B cell (primary cell): Measurements from ENCODE around the gene SPAG5. TPM values are rescaled to one million over a fixed set of nuclear protein-coding genes. Genes with fewer than 3 reads are reported as not detected.

Experiments
- ATAC-seq: fragments of 200-7000 bp; cut with Tn5 transposase; one replicate; pipeline ENCODE4 v1.10.0; 2021; ENCODE audit warnings: low read depth, mild to moderate bottlenecking, moderate number of reproducible peaks, moderate library complexity
- CTCF ChIA-PET: fragments of 350-600 bp; sonication (Branson Sonifier 250); formaldehyde crosslinking; loops from one replicate; lab custom pipeline; 2021; ENCODE audit warnings: antibody characterized with exemption, inconsistent platforms; lab: Charles Lee
- POLR2A ChIA-PET: fragments of 350-600 bp; sonication (Branson Sonifier 250); formaldehyde crosslinking; loops from one replicate; lab custom pipeline; 2021; ENCODE audit warnings: antibody characterized with exemption; lab: Charles Lee
- DNase-seq: peaks from one replicate; pipeline ENCODE4 v3.0.0; 2013
- H2AFZ ChIP-seq: 2 replicates; pipeline ENCODE4 v1.6.1; 2012; ENCODE audit warnings: mild to moderate bottlenecking, low read depth, low read length; ENCODE audit not compliant: insufficient read depth, poor library complexity, severe bottlenecking
- H3K27ac ChIP-seq, 2 donors: 1 replicate in 1 of 2; 2 replicates in 1 of 2; pipeline ENCODE4 v1.5.1; 2012 to 2013; ENCODE audit warnings: low read length in 2 of 2, mild to moderate bottlenecking in 2 of 2, moderate library complexity in 1 of 2
- H3K27me3 ChIP-seq, 4 experiments: fragments of 200-600 bp in 1 of 4; sonication (generic) in 1 of 4; replicated peaks in 1 of 4; 1 replicate in 2 of 4; 2 replicates in 2 of 4; pipeline versions ENCODE4 v1.6.1 to v1.7.0; 2013 to 2016; ENCODE audit warnings: low read length in 3 of 4, mild to moderate bottlenecking in 2 of 4, mixed read lengths in 1 of 4, moderate library complexity in 1 of 4; ENCODE audit not compliant: insufficient read depth in 4 of 4, control insufficient read depth in 3 of 4; ENCODE audit errors: control extremely low read depth in 1 of 4
- H3K36me3 ChIP-seq, 2 experiments: replicated peaks in 1 of 2; 1 replicate in 1 of 2; 2 replicates in 1 of 2; pipeline versions ENCODE4 v1.6.1 to v1.7.1; 2013; ENCODE audit warnings: low read length in 1 of 2; ENCODE audit not compliant: insufficient read depth in 2 of 2, control insufficient read depth in 1 of 2; ENCODE audit errors: control extremely low read depth in 1 of 2, extremely low read depth in 1 of 2
- H3K4me1 ChIP-seq, 2 donors: fragments of 200-600 bp in 1 of 2; sonication (generic) in 1 of 2; 1 replicate in 1 of 2; 2 replicates in 1 of 2; pipeline versions ENCODE4 v1.5.1 to v1.6.1; 2013 to 2017; ENCODE audit warnings: low read length in 2 of 2; ENCODE audit not compliant: control insufficient read depth in 2 of 2, insufficient read depth in 2 of 2
- H3K4me2 ChIP-seq: replicated peaks from 2 replicates; pipeline ENCODE3; 2012; ENCODE audit warnings: mild to moderate bottlenecking, low read depth, low read length; ENCODE audit not compliant: poor library complexity, severe bottlenecking
- H3K4me3 ChIP-seq, 5 experiments: fragments of 200-600 bp in 1 of 5; sonication (generic) in 1 of 5; 1 replicate in 3 of 5; 2 replicates in 2 of 5; pipeline versions ENCODE4 v1.5.1 to v1.7.0; 2011 to 2016; ENCODE audit warnings: low read length in 4 of 5, mild to moderate bottlenecking in 4 of 5, low read depth in 2 of 5, control low read depth in 1 of 5, moderate library complexity in 1 of 5; ENCODE audit not compliant: insufficient read depth in 1 of 5; ENCODE audit errors: control extremely low read depth in 1 of 5, extremely low read depth in 1 of 5
- H3K79me2 ChIP-seq: fragments of 200-600 bp; sonication (generic); one replicate; pipeline ENCODE4 v1.6.0; 2016; ENCODE audit warnings: low read length; ENCODE audit not compliant: control insufficient read depth, insufficient read depth
- H3K9ac ChIP-seq: fragments of 200-600 bp; sonication (generic); 2 replicates; pipeline ENCODE4 v1.6.1; 2017; ENCODE audit warnings: mild to moderate bottlenecking, low read length, moderate library complexity
- H3K9me3 ChIP-seq, 3 donors: one replicate each; pipeline versions ENCODE4 v1.6.1 to v1.7.1; 2013; ENCODE audit warnings: low read length in 2 of 3; ENCODE audit not compliant: control insufficient read depth in 2 of 3, insufficient read depth in 1 of 3; ENCODE audit errors: control extremely low read depth in 1 of 3
- H4K20me1 ChIP-seq: 2 replicates; pipeline ENCODE4 v1.6.0; 2012; ENCODE audit warnings: mild to moderate bottlenecking, low read length; ENCODE audit not compliant: insufficient read depth, control insufficient read depth, poor library complexity, severe bottlenecking
- H3K27ac Mint-ChIP-seq: one replicate; pipeline ENCODE4 v1.8.0; 2021; ENCODE audit warnings: mixed read lengths
- H3K27me3 Mint-ChIP-seq: one replicate; pipeline ENCODE4 v1.8.0; 2021; ENCODE audit warnings: mixed read lengths
- H3K4me1 Mint-ChIP-seq: one replicate; pipeline ENCODE4 v1.8.0; 2021; ENCODE audit warnings: mixed read lengths
- H3K4me3 Mint-ChIP-seq: one replicate; pipeline ENCODE4 v1.8.0; 2021; ENCODE audit warnings: mixed read lengths
- H3K9me3 Mint-ChIP-seq: one replicate; pipeline ENCODE4 v1.8.0; 2022; ENCODE audit warnings: mixed read lengths; ENCODE audit not compliant: insufficient read depth
- EZH2 ChIP-seq: IDR thresholded peaks from 2 replicates; pipeline ENCODE4 v1.6.1; 2012; ENCODE audit warnings: borderline replicate concordance, low read depth, mild to moderate bottlenecking, moderate library complexity, low read length; ENCODE audit not compliant: insufficient read depth, poor library complexity, severe bottlenecking
- WGBS: methylation state at CpG from one replicate; pipeline ENCODE4 v1.1.5; 2013; ENCODE audit warnings: missing lambda C conversion rate; ENCODE audit not compliant: insufficient coverage; 5-methylcytosine and 5-hydroxymethylcytosine counted together
- intact Hi-C: fragments of 100-400 bp; cut with micrococcal nuclease; formaldehyde crosslinking; loops from one replicate; pipeline ENCODE4 v1.10.0; 2022
- polyA plus RNA-seq: library from polyadenylated mRNA; depleted of rRNA; stranded (reverse); fragments of >200 nt; gene quantifications from 2 replicates; pipeline ENCODE4 v1.2.3, GENCODE V29; 2012
- total RNA-seq, 2 donors: library from RNA; stranded (reverse); fragments of 120-200 nt in 1 of 2; gene quantifications; 1 replicate in 1 of 2; 2 replicates in 1 of 2; pipeline versions ENCODE4 v1.2.3 to v1.2.4, GENCODE V29; 2013 to 2022
- TF ChIP-seq, protein P1 (sequence below): fragments of 200-600 bp; IDR thresholded peaks from one replicate; pipeline ENCODE4 v1.8.0; 2022; ENCODE audit warnings: antibody characterized with exemption, mild to moderate bottlenecking

The SPAG5 gene
- total and polyA plus RNA-seq, 2 donors (not counting 1 experiment from before 2014, with no cell fraction given) = 4.7 to 8.0 TPM

DNA sequence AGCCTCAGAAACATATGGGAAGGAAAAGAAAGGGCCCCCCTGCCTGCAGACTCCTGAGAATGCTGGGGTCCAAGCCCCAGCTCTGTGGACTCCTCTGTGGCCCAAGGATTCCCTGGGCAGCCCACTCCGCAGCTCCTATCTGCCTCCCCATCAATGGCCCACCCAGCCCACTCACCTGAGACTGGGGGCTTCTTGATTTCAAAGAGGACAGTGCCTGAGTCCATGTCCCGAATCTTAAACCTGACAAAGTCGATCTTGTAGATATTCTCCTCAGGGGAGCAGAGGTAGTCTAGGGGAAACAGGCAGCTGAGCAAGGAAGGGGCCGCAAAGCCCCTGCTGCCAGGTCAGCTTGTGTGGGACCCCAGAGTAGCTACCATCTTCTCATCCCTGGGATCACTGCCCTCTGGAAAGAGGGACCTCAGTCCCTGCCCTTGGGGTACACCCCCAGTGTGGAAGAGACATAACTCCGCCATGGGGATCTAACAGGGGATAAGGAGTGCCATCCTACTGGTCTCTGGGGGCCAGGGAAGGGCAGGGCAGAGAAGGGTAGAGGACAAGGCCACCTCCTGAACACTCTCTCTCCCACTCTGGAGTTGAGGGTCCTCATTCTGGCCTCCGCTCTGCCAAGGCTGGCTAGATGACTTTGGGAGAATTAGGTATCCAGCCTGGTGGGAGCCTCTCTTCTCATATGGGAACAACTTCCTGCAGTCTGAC is 50.3 kb downstream of the SPAG5 start:
- Histone ChIP-seq H3K27me3 (no peaks in the 10 kb centered on the region), H3K4me2 (peak overlapping the region; percentile 85), H3K4me3 (peak overlapping the region in 1 of 5 experiments; percentile 50), H3K9me3 (no peaks in the 10 kb centered on the region), H2AFZ (no peak overlapping the region), H3K79me2 (peaks cover 11% of the 10 kb centered on the region), H3K36me3 (peaks cover 2 to 33% of the 10 kb centered on the region in 2 experiments), H3K9ac (peak overlapping the region; percentile 35), H3K27ac (peak overlapping the region; percentile 91 to 97), H3K4me1 (peaks cover 62 to 69% of the 10 kb centered on the region in 2 donors), H4K20me1 (peaks cover 7% of the 10 kb centered on the region)
- no peak for TF ChIP-seq EZH2
- TF ChIP-seq, protein P1, sequence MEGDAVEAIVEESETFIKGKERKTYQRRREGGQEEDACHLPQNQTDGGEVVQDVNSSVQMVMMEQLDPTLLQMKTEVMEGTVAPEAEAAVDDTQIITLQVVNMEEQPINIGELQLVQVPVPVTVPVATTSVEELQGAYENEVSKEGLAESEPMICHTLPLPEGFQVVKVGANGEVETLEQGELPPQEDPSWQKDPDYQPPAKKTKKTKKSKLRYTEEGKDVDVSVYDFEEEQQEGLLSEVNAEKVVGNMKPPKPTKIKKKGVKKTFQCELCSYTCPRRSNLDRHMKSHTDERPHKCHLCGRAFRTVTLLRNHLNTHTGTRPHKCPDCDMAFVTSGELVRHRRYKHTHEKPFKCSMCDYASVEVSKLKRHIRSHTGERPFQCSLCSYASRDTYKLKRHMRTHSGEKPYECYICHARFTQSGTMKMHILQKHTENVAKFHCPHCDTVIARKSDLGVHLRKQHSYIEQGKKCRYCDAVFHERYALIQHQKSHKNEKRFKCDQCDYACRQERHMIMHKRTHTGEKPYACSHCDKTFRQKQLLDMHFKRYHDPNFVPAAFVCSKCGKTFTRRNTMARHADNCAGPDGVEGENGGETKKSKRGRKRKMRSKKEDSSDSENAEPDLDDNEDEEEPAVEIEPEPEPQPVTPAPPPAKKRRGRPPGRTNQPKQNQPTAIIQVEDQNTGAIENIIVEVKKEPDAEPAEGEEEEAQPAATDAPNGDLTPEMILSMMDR = peak; percentile 47
- peaks cover 71% of the 10 kb centered on the region for H3K4me1 Mint-ChIP-seq
- H3K27me3 Mint-ChIP-seq = no peaks in the 10 kb centered on the region
- 96% methylated on average over 3 of the region's 6 CpGs for WGBS
- intact Hi-C loops = loop anchor here (2.0 kb wide), 1 partner anchor 54 kb away; no protein-coding TSS in a partner anchor
- DNase-seq = no peak
- peak overlapping the region; percentile 83 for H3K4me3 Mint-ChIP-seq
- H3K27ac Mint-ChIP-seq = peak overlapping the region; percentile 96
- ATAC-seq = no peak
- POLR2A ChIA-PET = no interaction called here
- H3K9me3 Mint-ChIP-seq = no peaks in the 10 kb centered on the region
- CTCF ChIA-PET = interaction anchor here (1.2 to 5.2 kb wide), 10 partner anchors 8 to 98 kb away, joined by 3 to 31 read pairs (median 8); partner anchors contain the start of genes ALDOC and PIGS
